ENCODE results near the gene CADPS2. TPM values are rescaled to one million over a fixed set of nuclear protein-coding genes. Genes with fewer than 3 reads are reported as not detected.
A peak's percentile ranks its signal among the peaks of the same experiment; 100 is the strongest.
"Not testable (repeated sequence)": the region's sequence is repeated elsewhere in the genome, so short reads cannot be mapped to it uniquely, and the experiment has no call there.

The CADPS2 gene
- total and polyA plus RNA-seq, 2 of the 8 experiments (the other 6 are each of a cell fraction or from before 2014, with no cell fraction given), result 8.9 to 22.3 TPM

DNA sequence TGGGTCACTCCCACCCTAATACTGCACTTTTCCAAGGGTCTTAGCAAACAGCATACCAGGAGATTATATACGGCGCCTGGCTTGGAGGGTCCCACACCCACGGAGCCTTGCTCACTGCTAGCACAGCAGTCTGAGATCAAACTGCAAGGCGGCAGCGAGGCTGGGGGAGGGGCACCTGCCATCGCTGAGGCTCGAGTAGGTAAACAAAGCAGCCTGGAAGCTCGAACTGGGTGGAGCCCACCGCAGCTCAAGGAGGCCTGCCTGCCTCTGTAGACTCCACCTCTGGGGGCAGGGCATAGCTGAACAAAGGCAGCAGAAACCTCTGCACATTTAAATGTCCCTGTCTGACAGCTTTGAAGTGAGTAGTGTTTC, 51.7 kb downstream of the CADPS2 start:
- not testable (repeated sequence) for H3K36me3 ChIP-seq (ENCODE audit: control insufficient read depth in 2 of 4, insufficient read depth in 4 of 4, low read length in 3 of 4); H3K4ac ChIP-seq (replicated peaks; ENCODE audit: insufficient read length, low read depth, low read length); H4K91ac ChIP-seq (replicated peaks; ENCODE audit: insufficient read length, low read length); H3K27me3 ChIP-seq (replicated peaks in 1 of 4; ENCODE audit: control insufficient read depth in 3 of 4, extremely low read depth in 1 of 4, insufficient read depth in 3 of 4, low read length in 3 of 4); H3K9me3 ChIP-seq (ENCODE audit: insufficient read depth in 2 of 2, low read depth in 1 of 2, low read length in 1 of 2); H2BK120ac ChIP-seq (replicated peaks; ENCODE audit: low read depth, low read length); H3K4me3 ChIP-seq (ENCODE audit: extremely low read depth in 1 of 4, insufficient read depth in 2 of 4, low read depth in 3 of 4, low read length in 4 of 4); H2BK20ac ChIP-seq (ENCODE audit: low read length); FAIRE-seq; H3K79me2 ChIP-seq (ENCODE audit: control insufficient read depth in 1 of 2, insufficient read depth in 2 of 2, low read length in 2 of 2); H2BK5ac ChIP-seq (ENCODE audit: low read depth, low read length); H3K9ac ChIP-seq (replicated peaks in 1 of 4; ENCODE audit: extremely low read depth in 1 of 4, low read depth in 3 of 4, low read length in 3 of 4); H2AK5ac ChIP-seq (ENCODE audit: low read depth, low read length); H4K20me1 ChIP-seq (replicated peaks in 1 of 2; ENCODE audit: control insufficient read depth in 1 of 2, insufficient read depth in 2 of 2, low read length in 2 of 2); H3K23me2 ChIP-seq (ENCODE audit: low read depth, low read length); H3K14ac ChIP-seq (ENCODE audit: insufficient read length); H2BK15ac ChIP-seq (ENCODE audit: low read length); H3K23ac ChIP-seq (ENCODE audit: insufficient read length); H3K4me1 ChIP-seq (replicated peaks in 1 of 4; ENCODE audit: control insufficient read depth in 3 of 4, insufficient read depth in 4 of 4, low read length in 3 of 4); H2AFZ ChIP-seq (ENCODE audit: low read length); H3K79me1 ChIP-seq (ENCODE audit: low read depth, low read length); H4K8ac ChIP-seq (ENCODE audit: extremely low read depth, insufficient read depth, low read length); H3K27ac ChIP-seq (ENCODE audit: low read depth, low read length); H3K56ac ChIP-seq (replicated peaks; ENCODE audit: insufficient read length, low read depth, low read length); H3K18ac ChIP-seq (ENCODE audit: extremely low read depth, low read length); H4K5ac ChIP-seq (ENCODE audit: insufficient read length, low read depth, low read length); H2BK12ac ChIP-seq (ENCODE audit: low read depth, low read length)
- H3K4me2 ChIP-seq (ENCODE audit: insufficient read depth in 1 of 2, low read depth in 2 of 2, low read length in 2 of 2), result peak overlapping the region; percentile 29 to 48; a peak in 3 of 4 replicates
- peak in 1 of 2 experiments; percentile 71 for DNase-seq (ENCODE audit: low read depth in 1 of 2, low spot score in 2 of 2)
- TF ChIP-seq RAD21 (IDR thresholded peaks at IDR 0.05 in 1 of 2, conservative IDR thresholded peaks at IDR 0.05 in 1 of 2; ENCODE audit: low read depth in 2 of 2, low read length in 2 of 2) (0 out of 4 replicates have a peak, but pooled peaks of 1 of the 2 experiments have one; percentile 3), ASH2L (IDR thresholded peaks at IDR 0.05; ENCODE audit: low read length) (peak; percentile 51)
- ChIA-PET POLR2A (ENCODE audit: partially characterized antibody) (interaction anchor here (0.9 to 1.1 kb wide), 2 partner anchors 17 to 46 kb away, joined by 3 read pairs; no protein-coding TSS in a partner anchor), CTCF (ENCODE audit: partially characterized antibody) (interaction anchor here (1.0 to 1.5 kb wide), 2 partner anchors 11 to 14 kb away, joined by 3 to 5 read pairs; no protein-coding TSS in a partner anchor)
- WGBS, 2 experiments (ENCODE audit: extremely low coverage in 1 of 2, insufficient coverage in 1 of 2, insufficient read length in 1 of 2, insufficient replicate concordance in 2 of 2, low coverage in 1 of 2, low lambda C conversion rate in 2 of 2, missing lambda C conversion rate in 1 of 2), result 46% methylated on average over 6 of the region's 9 CpGs; no CpG with 5 or more reads in 1 of the 2 experiments

Data from H1 (cell line).